Thyroid gland (tissue), 4 donors: Measurements from ENCODE around the gene RCN2.

Experiments
- CTCF ChIP-seq, 6 experiments: fragments of 200-600 bp in 3 of 6; fragments of 450-650 bp in 3 of 6; sonication (generic) in 3 of 6; IDR thresholded peaks; one replicate each; pipeline ENCODE4 v1.5.1; 2016 to 2019; ENCODE audit warnings: antibody characterized with exemption in 6 of 6, mild to moderate bottlenecking in 2 of 6, inconsistent platforms in 1 of 6, moderate library complexity in 1 of 6
- POLR2A ChIP-seq, 2 donors: fragments of 450-650 bp; IDR thresholded peaks; one replicate each; pipeline ENCODE4 v1.6.1; 2017; ENCODE audit warnings: antibody characterized with exemption in 2 of 2, mild to moderate bottlenecking in 2 of 2, moderate library complexity in 1 of 2

- no peak for TF ChIP-seq CTCF (IDR thresholded peaks at IDR 0.05)
- no peak for TF ChIP-seq POLR2A (IDR thresholded peaks at IDR 0.05)
Observed at GRCh38 chr15:76930831-76931396, 635 bp upstream of the RCN2 start.
